HG03196 (cell line): ENCODE results near the gene STH.
"Not testable (repeated sequence)": the region's sequence is repeated elsewhere in the genome, so short reads cannot be mapped to it uniquely, and the experiment has no call there.

Experiments
- ATAC-seq: cut with Tn5 transposase; IDR thresholded peaks from one replicate; pipeline ENCODE4 v1.9.1; 2021; ENCODE audit not compliant: unreplicated experiment

Gene STH, protein sequence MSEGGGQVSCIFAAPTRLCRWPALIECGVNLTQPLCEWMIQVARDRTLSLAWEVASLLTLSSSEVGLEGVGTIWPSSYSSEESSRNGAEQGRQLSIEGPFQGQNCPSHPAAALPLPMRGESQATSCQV

DNA sequence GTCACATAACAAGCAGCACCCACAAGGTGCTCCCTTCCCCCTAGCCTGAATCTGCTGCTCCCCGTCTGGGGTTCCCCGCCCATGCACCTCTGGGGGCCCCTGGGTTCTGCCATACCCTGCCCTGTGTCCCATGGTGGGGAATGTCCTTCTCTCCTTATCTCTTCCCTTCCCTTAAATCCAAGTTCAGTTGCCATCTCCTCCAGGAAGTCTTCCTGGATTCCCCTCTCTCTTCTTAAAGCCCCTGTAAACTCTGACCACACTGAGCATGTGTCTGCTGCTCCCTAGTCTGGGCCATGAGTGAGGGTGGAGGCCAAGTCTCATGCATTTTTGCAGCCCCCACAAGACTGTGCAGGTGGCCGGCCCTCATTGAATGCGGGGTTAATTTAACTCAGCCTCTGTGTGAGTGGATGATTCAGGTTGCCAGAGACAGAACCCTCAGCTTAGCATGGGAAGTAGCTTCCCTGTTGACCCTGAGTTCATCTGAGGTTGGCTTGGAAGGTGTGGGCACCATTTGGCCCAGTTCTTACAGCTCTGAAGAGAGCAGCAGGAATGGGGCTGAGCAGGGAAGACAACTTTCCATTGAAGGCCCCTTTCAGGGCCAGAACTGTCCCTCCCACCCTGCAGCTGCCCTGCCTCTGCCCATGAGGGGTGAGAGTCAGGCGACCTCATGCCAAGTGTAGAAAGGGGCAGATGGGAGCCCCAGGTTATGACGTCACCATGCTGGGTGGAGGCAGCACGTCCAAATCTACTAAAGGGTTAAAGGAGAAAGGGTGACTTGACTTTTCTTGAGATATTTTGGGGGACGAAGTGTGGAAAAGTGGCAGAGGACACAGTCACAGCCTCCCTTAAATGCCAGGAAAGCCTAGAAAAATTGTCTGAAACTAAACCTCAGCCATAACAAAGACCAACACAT, at the start of gene STH:
TSS of gene STH (plus strand) at position 264 of the 913 bp plus-strand sequence. CDS start at position 294, 30 bp downstream.
- no peak for ATAC-seq

DNA sequence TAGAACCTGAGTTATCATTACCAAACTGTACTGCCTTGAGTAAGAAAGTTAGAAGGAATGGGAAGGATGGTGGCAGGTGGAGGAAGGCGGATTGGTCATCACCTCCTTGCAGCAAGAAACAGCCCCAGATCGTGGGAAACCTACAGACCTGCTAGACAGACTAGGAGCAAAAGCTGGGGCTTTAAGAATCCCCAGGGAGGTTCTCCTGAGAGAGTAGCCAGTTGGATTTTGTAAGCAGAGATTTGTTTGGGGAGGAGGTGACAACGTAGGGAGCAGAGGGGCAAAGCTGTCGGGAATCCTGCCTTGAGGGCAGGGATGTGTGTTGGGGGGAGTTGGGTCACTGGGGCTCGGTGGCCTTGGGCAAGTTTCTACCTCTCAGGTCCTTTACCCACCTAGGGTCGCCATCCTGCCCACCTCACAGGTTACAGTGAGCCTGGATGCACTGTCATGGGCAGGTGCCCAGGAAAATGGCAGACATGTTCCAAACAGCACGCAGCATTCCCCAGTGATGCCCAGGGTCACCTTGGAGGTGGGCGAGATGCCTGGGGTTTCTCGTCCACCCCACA, 49.2 kb upstream of the STH start:
- ATAC-seq: no peak

DNA sequence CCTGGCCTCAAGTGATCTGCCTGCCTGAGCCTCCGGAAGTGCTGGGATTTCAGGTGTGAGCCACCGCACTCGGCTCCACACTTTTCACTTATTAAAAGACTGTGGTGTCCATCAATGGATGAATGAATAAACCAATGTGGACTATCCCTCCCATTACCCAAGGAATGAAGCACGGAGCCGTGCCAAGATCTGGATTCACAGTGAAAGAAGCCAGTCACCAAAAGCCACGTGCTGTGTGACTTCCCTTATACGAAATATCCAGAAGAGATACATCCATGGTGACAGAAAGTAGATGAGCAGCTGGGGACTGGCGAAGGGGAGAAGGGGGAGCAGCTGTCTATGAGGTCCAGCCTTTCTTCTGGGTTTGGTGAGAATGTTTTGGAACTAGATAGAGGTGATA, 48.2 kb upstream of the STH start:
- no peak for ATAC-seq

DNA sequence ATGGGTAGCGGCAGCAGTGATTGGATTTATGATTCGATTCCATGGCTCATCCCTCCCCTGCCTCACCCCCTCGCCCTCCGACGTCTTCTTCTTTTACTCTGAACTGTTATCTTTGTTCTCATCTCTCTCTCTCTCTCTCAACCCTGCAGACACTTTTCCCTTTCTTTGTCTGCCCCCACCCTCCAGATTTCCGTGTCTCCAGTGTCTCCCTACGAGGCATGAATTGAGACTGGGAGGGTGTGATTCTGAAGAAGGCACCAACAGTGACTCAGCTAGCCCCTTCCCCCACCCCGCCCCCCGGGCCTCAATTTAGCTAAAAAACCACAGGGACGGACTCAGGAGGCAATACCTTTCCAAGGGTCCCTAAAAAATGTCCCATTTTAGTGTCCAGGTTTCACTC, 47.6 kb upstream of the STH start:
- ATAC-seq: no peak

DNA sequence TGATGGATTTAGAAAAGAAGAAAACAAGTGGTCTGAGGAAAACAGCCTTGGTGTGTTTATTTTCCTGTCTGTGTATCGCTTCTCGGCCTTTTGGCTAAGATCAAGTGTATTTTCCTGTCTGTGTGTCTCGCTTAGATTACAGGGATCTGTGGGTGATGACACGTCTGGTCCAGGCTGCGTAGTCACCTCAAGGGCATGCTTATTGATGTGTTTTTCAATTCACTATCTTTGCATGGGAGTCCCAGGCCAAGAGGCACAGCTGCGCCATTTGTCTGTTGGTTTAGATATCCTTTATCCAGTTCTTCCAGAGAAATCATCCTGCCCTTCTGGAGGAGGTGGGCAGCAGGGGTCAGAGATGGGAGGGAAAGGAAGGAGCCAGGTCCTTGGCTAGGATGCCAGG, 47.1 kb upstream of the STH start:
- ATAC-seq: no peak

DNA sequence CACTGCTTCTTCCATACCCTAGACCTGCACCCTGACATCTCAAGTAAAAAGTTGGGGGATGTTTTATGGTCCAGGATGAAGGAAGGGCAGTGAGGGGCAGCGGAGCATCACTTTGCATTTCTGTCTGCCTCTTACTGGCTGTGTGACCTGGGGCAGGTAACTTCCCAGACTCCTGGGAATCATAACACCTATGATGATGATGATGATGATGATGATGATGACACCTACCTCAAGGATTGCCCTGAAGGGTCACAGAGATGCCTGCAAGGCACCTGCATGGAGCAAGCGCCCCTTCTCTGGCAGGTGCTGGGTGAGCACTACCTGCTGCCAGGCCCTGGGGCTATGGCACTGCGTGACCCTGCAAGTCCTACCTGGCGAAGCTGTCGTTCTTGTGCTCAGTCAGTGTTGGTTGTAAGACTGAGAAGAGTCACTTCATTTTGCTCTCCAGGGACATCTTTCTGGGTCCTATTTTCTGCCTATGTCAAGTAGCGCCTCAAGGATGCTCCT, 46.2 kb upstream of the STH start:
- ATAC-seq: no peak

DNA sequence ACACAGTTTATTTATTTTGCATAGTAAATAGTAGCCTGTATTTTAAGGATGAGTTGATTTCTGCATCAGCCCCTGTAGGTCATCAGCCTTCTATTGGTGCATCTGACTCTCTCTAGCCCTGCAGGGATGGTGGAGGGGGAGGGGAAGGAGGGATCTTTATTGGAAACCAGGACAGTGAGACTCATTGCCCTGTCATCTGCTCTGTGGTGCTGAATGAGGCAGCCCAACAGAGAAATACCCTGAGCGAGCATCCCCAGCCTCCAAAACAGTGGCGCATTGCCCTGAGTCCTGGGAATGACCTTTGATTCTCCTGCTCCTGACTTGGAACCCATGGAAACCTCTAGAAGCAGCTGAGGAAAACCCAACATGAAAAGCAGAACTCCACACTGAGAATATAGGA, 45.5 kb upstream of the STH start:
- ATAC-seq: no peak

DNA sequence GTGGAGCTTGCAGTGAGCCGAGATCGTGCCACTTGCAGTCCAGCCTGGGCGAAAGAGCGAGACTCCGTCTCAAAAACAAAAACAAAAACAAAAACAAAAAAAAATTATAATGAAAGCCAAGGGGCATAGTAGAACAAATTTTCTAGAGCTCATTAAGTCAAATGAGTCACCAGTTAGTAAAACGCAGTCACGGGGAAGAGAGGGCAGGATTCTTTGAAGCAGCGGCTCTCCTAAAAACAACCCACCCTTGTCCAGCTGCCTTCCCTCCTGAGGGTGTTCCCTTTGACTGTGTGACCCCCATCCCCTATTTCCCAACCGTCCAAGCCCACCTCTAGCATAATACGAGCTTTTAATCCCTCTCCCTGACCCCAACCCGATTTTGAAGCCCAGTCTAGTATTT, 44.1 kb upstream of the STH start:
- ATAC-seq: no peak

DNA sequence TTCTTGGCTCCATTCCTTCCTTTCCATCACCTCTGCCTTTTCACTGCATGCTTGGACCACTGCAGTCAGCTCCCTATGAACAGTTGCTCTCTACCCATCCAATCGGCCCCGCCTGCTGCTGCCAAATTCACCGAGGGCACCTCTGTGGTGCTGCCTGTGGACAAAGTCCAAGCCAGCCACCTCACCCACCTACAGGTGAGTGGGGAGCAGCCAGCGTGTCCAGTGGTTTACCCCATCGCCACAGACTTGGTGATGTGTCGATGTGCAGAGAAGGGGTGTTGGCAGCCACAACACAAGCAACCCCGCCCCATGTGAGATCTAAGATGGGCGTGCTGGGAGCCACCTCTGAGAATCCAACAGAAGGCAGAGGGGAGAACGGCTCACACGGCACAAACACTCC, 43.7 kb upstream of the STH start:
- no peak for ATAC-seq

DNA sequence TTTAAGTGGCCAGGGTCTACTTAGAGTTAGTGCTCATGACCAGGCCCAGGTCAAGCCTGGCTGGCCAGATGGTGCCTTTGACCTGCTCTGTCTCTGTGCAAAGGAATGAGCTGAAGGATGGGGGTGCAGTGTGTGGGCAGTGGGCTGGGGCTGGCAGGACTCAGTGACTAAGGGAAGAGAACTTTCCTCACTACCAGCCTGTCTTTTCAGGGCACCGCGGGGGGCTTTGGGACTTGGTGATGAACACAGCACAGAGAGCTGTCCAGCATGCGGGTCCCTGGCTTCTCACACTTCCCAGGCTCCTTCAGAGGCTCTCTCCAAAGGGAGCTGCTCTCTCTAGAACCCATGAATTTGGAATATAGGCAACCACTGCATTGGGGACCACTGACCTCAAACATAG, 43.0 kb upstream of the STH start:
- no peak for ATAC-seq

DNA sequence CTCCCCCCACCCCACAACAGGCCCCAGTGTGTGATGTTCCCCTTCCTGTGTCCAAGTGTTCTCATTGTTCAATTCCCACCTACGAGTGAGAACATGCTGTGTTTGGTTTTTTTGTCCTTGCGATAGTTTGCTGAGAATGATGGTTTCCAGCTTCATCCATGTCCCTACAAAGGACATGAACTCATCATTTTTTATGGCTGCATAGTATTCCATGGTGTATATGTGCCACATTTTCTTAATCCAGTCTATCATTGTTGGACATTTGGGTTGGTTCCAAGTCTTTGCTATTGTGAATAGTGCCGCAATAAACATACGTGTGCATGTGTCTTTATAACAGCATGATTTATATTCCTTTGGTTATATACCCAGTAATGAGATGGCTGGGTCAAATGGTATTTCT, 42.3 kb upstream of the STH start:
- not testable (repeated sequence) for ATAC-seq

DNA sequence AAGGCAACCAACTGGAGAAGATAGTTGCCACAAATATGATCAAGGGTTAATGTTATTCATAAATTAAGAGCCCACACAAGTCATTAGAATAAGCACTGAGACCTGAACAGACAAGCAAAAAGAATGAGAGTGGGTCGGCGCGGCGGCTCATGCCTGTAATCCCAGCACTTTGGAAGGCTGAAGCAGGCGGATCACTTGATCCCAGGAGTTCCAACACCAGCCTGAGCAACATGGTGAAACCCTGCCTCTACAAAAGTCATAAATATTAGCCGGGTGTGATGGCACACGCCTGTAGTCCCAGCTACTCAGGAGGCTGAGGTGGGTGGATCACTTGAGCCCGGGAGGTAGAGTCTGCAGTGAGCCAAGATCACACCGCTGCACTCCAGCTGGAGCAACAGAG, 40.7 kb upstream of the STH start:
- no peak for ATAC-seq

DNA sequence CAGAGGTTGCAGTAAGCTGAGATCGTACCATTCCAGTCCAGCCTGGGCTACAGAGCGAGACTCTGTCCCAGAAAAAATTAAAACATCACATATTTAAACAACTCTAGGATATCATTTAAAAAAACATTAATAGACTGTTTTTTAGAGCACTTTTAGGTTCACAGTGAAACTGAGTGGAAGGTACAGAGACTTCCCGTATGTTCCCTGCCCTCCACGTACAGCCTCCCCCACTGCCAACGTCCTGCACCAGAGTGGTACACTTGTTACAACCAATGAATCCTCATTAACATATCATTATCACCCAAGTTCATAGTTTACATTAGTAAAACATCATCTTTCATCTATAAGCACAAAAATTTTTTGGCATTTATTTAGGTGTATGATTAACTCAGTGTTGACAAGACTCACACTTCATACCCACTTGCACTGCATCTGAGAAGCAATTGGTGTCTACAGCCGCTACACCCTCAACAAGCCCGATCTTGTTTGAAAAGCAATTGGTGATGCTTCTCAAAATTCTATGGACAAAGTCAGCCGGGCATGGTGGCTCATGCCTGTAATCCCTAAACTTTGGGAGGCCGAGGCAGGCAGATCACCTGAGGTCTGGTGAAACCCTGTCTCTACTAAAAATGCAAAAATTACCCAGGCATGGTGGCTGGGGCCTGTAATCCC, 39.9 kb upstream of the STH start:
- no peak for ATAC-seq

DNA sequence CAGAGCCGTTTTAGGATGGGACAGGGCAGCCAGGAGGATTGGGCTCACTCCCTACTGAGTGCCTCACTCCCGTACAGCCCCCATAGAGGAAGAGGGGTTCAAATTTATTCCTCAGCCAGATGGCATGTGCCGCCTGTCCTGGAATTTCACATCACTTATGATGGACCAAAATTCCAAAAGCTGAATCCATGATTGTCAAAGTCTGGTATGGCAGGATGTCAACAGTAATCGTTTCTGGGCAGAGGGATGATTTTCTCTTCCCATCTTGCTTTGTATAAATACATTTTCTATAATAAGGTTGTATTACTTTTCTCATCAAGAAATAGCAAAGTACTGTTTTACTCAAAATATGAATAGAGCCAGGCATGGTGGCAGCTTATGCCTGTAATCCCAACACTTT, 38.7 kb upstream of the STH start:
- ATAC-seq: no peak

DNA sequence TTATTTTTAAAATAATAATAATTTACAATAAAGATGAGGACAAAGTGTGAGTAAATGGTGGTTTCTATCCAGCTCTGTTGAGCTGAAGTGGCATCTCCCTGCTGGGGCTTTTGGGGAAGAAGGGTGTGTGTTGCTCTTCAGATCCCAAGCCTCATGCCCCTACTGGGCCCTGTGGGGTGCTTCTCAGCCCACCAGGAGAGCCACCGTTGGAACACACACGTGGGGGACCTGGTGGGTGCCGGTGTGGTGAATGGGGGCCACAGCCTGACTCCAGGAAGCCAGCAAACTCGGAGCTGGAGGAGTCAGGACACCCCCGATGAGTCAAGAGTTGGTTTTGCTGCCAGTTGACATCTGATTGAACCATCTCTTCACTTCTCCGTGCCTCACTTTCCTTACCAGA, 37.8 kb upstream of the STH start:
- no peak for ATAC-seq

DNA sequence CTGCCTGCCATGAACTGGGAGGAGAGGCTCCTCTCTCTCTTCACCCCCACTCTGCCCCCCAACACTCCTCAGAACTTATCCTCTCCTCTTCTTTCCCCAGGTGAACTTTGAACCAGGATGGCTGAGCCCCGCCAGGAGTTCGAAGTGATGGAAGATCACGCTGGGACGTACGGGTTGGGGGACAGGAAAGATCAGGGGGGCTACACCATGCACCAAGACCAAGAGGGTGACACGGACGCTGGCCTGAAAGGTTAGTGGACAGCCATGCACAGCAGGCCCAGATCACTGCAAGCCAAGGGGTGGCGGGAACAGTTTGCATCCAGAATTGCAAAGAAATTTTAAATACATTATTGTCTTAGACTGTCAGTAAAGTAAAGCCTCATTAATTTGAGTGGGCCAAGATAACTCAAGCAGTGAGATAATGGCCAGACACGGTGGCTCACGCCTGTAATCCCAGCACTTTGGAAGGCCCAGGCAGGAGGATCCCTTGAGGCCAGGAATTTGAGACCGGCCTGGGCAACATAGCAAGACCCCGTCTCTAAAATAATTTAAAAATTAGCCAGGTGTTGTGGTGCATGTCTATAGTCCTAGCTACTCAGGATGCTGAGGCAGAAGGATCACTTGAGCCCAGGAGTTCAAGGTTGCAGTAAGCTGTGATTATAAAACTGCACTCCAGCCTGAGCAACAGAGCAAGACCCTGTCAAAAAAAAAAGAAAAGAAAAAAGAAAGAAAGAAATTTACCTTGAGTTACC, 36.7 kb upstream of the STH start:
- ATAC-seq: no peak

DNA sequence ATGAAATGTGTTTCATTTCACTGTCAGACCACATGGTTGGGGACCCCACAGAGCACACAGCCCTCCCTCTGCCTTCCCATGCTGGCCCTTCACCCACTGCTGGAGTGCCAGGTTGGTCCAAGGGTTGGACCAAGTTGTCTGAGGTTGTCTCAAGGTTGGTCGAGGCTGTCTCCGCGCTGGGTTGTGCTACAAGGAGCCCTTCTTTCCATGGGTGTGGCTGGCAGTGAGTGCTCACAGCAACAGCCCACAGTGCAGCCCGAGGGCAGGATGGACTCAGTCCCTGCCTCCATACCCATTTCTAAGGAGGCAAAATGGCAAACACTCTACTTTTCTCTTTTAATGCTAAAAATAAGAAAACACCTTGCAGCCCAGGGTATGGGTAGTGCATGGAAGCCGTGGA, 35.8 kb upstream of the STH start:
- no peak for ATAC-seq

DNA sequence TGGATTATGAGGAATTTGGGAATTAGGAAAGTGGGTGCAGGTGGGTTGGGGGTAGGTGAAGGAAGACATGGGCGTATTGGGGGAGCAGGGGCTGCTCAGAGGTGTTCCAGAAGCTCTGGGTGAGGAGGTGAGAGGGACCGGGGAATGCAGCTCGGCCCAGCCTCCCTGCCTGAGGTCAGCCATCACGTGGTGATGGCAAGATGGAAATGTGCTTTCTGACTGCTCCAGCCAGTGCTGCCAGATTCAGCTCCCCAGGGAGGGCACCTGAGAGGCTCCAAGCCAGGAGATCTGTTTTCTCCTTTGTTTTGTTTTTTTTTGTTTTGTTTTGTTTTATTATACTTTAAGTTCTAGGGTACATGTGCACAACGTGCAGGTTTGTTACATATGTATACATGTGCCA, 35.2 kb upstream of the STH start:
- ATAC-seq: no peak

DNA sequence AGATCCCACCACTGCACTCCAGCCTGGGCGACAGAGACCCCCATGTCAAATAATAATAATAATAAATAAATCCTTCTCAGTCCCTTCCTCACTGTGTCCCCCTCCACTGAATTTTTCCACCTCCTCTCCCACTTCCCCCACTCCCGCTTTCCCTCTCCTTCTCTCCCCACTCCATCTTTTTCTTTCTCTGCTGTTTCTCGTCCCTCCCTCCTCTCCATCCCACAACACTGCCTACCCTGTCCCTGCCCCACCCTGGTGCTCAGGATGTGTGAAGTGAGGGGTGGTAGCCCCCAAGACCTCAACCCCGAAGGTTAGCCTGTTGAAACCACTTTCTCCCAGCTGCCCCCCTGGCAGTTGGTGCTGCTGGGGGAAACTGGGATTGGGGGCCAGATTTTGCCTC, 34.4 kb upstream of the STH start:
- no peak for ATAC-seq

DNA sequence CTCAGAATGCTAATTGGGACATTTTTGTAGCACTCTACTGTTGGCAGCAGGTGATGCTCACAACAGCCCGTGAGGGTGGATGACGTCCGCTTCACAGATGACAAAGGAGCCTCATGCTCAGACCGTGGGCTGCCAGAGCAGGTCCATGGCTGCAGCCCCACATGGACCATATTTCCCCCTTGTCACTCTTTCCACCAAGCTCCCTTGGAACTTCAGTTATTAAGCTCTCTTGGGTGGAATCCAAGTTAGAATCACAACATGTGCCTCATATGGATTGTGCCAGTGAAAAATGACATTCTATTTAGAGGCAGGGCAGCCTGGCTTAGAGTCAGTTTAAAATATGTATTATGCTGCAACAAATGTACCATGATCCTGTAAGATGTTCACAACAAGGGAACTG, 33.2 kb upstream of the STH start:
- no peak for ATAC-seq
